Neural progenitor cell (in vitro differentiated cells): ENCODE results near the gene KCNQ1. TPM values are rescaled to one million over a fixed set of nuclear protein-coding genes. Genes with fewer than 3 reads are reported as not detected.

ENCODE experiments used
- DNase-seq: peaks from one replicate; pipeline ENCODE4 v3.0.0-alpha.2; 2016; ENCODE audit warnings: low spot score
- H2AFZ ChIP-seq: fragments of 200-600 bp; sonication (generic); replicated peaks from 2 replicates; pipeline ENCODE4 v1.6.1; 2016; ENCODE audit warnings: antibody characterized with exemption
- H3F3A ChIP-seq: fragments of 200-600 bp; sonication (generic); 2 replicates; pipeline ENCODE4 v1.6.1; 2016; ENCODE audit warnings: antibody characterized with exemption, low read depth
- H3K27ac ChIP-seq: fragments of 200-600 bp; sonication (generic); 2 replicates; pipeline ENCODE4 v1.5.1; 2016; ENCODE audit warnings: mild to moderate bottlenecking
- H3K27me3 ChIP-seq: fragments of 200-600 bp; sonication (generic); 2 replicates; pipeline ENCODE4 v1.6.1; 2016; ENCODE audit warnings: mild to moderate bottlenecking, moderate library complexity
- H3K36me3 ChIP-seq: fragments of 200-600 bp; sonication (generic); 2 replicates; pipeline ENCODE4 v1.5.1; 2016
- H3K4me1 ChIP-seq: fragments of 200-600 bp; sonication (generic); 2 replicates; pipeline ENCODE4 v1.6.1; 2016; ENCODE audit warnings: mixed run types
- H3K4me2 ChIP-seq: fragments of 200-600 bp; sonication (generic); 2 replicates; pipeline ENCODE4 v1.6.1; 2016
- H3K4me3 ChIP-seq: fragments of 200-600 bp; sonication (generic); 2 replicates; pipeline ENCODE4 v1.5.1; 2016
- H3K79me2 ChIP-seq: fragments of 200-600 bp; sonication (generic); 2 replicates; pipeline ENCODE4 v1.6.1; 2016; ENCODE audit warnings: low read depth
- H3K9ac ChIP-seq: fragments of 200-600 bp; sonication (generic); 2 replicates; pipeline ENCODE4 v1.6.1; 2016
- H3K9me3 ChIP-seq: fragments of 200-600 bp; sonication (generic); 2 replicates; pipeline ENCODE4 v1.5.1; 2016; ENCODE audit warnings: low read depth
- H4K20me1 ChIP-seq: fragments of 200-600 bp; sonication (generic); 2 replicates; pipeline ENCODE4 v1.6.1; 2016; ENCODE audit warnings: low read depth
- H3K27ac Mint-ChIP-seq: 3 replicates; pipeline ENCODE4 v1.8.0; 2021; ENCODE audit warnings: mixed read lengths
- H3K27me3 Mint-ChIP-seq: 2 replicates; pipeline ENCODE4 v1.8.0; 2022; ENCODE audit warnings: low read depth, mild to moderate bottlenecking, inconsistent platforms, moderate library complexity, mixed read lengths; ENCODE audit not compliant: insufficient read depth
- H3K36me3 Mint-ChIP-seq: 3 replicates; pipeline ENCODE4 v1.8.0; 2021; ENCODE audit warnings: mixed read lengths
- H3K4me1 Mint-ChIP-seq: 3 replicates; pipeline ENCODE4 v1.8.0; 2021; ENCODE audit warnings: mixed read lengths
- H3K4me3 Mint-ChIP-seq: 3 replicates; pipeline ENCODE4 v1.8.0; 2021; ENCODE audit warnings: mild to moderate bottlenecking, moderate library complexity, mixed read lengths
- H3K9me3 Mint-ChIP-seq: 3 replicates; pipeline ENCODE4 v1.8.0; 2020; ENCODE audit warnings: mixed read lengths
- CTCF ChIP-seq: fragments of 200-600 bp; sonication (generic); IDR thresholded peaks from 2 replicates; pipeline ENCODE4 v1.5.1; 2017; ENCODE audit warnings: antibody characterized with exemption, mild to moderate bottlenecking
- EZH2 ChIP-seq: fragments of 200-600 bp; sonication (generic); IDR thresholded peaks from 2 replicates; pipeline ENCODE4 v1.6.1; 2017; ENCODE audit warnings: antibody characterized with exemption, mild to moderate bottlenecking, moderate library complexity
- EZH2phosphoT487 ChIP-seq: fragments of 200-600 bp; sonication (generic); IDR thresholded peaks from 2 replicates; pipeline ENCODE4 v1.6.1; 2017; ENCODE audit warnings: antibody characterized with exemption
- total RNA-seq: library from RNA; depleted of rRNA; stranded (reverse); fragments of >200 nt; gene quantifications from 2 replicates; pipeline ENCODE4 v1.2.3, GENCODE V29; 2015; ENCODE audit warnings: low replicate concordance

The KCNQ1 gene
- total RNA-seq, 1 donor from 2014 or later: 0.11 TPM

GRCh38 chr11:2844116-2844842 is 399.5 kb downstream of the KCNQ1 start:
- Histone ChIP-seq H3F3A (no peaks in the 10 kb centered on the region), H4K20me1 (no peaks in the 10 kb centered on the region), H3K36me3 (no peaks in the 10 kb centered on the region), H3K79me2 (no peaks in the 10 kb centered on the region), H3K4me3 (no peak overlapping the region), H3K4me2 (no peak overlapping the region), H3K4me1 (peaks cover 12% of the 10 kb centered on the region), H3K27me3 (no peaks in the 10 kb centered on the region), H2AFZ (no peak overlapping the region), H3K27ac (no peak overlapping the region), H3K9me3 (no peaks in the 10 kb centered on the region), H3K9ac (no peak overlapping the region)
- H3K4me3 Mint-ChIP-seq: no peak overlapping the region
- H3K36me3 Mint-ChIP-seq: no peaks in the 10 kb centered on the region
- DNase-seq: no peak
- H3K4me1 Mint-ChIP-seq: peaks cover 38% of the 10 kb centered on the region
- no peak for TF ChIP-seq EZH2
- TF ChIP-seq CTCF: no peak
- no peak for TF ChIP-seq EZH2phosphoT487
- no peaks in the 10 kb centered on the region for H3K9me3 Mint-ChIP-seq
- H3K27me3 Mint-ChIP-seq: peaks cover 14% of the 10 kb centered on the region
- H3K27ac Mint-ChIP-seq: no peak overlapping the region

GRCh38 chr11:2844996-2845395 is 400.2 kb downstream of the KCNQ1 start:
- Histone ChIP-seq H3K4me3 (no peak overlapping the region), H3K9ac (no peak overlapping the region), H3K27ac (no peak overlapping the region), H2AFZ (no peak overlapping the region), H3K4me1 (peaks cover 12% of the 10 kb centered on the region), H3F3A (no peaks in the 10 kb centered on the region), H3K79me2 (no peaks in the 10 kb centered on the region), H3K4me2 (no peak overlapping the region), H3K27me3 (no peaks in the 10 kb centered on the region), H4K20me1 (no peaks in the 10 kb centered on the region), H3K36me3 (no peaks in the 10 kb centered on the region), H3K9me3 (no peaks in the 10 kb centered on the region)
- no peaks in the 10 kb centered on the region for H3K36me3 Mint-ChIP-seq
- no peak for DNase-seq
- H3K4me1 Mint-ChIP-seq: peaks cover 34% of the 10 kb centered on the region
- TF ChIP-seq CTCF (no peak), EZH2phosphoT487 (no peak), EZH2 (no peak)
- H3K9me3 Mint-ChIP-seq: no peaks in the 10 kb centered on the region
- H3K27ac Mint-ChIP-seq: no peak overlapping the region
- peaks cover 14% of the 10 kb centered on the region for H3K27me3 Mint-ChIP-seq
- no peak overlapping the region for H3K4me3 Mint-ChIP-seq

- H3F3A ChIP-seq: no peaks in the 10 kb centered on the region
- no peak overlapping the region for H3K4me2 ChIP-seq
- TF ChIP-seq EZH2phosphoT487: no peak
- TF ChIP-seq EZH2: no peak
- no peak for TF ChIP-seq CTCF
- no peak overlapping the region for H2AFZ ChIP-seq
- no peak overlapping the region for H3K9ac ChIP-seq
- Mint-ChIP-seq H3K9me3 (no peaks in the 10 kb centered on the region), H3K27me3 (peaks cover 9% of the 10 kb centered on the region), H3K4me3 (no peak overlapping the region), H3K27ac (peak overlapping the region; percentile 91), H3K4me1 (peaks cover 29% of the 10 kb centered on the region), H3K36me3 (no peaks in the 10 kb centered on the region)
- no peak overlapping the region for H3K4me3 ChIP-seq
- H3K79me2 ChIP-seq: no peaks in the 10 kb centered on the region
- no peaks in the 10 kb centered on the region for H3K36me3 ChIP-seq
- H3K27me3 ChIP-seq: no peaks in the 10 kb centered on the region
- H3K9me3 ChIP-seq: no peaks in the 10 kb centered on the region
- no peak overlapping the region for H3K27ac ChIP-seq
- peaks cover 19% of the 10 kb centered on the region for H3K4me1 ChIP-seq
- DNase-seq: no peak
- H4K20me1 ChIP-seq: no peaks in the 10 kb centered on the region
These were observed 401.2 kb downstream of the KCNQ1 start for GRCh38 chr11:2846056-2846455.
